GM12878 (cell line): ENCODE results near the gene FOXI1. TPM values are rescaled to one million over a fixed set of nuclear protein-coding genes. Genes with fewer than 3 reads are reported as not detected.

ENCODE experiments used
- ATAC-seq: fragments of 200-7000 bp; cut with Tn5 transposase; 3 replicates; pipeline ENCODE4 v1.9.1; 2020; ENCODE audit warnings: mild to moderate bottlenecking, moderate library complexity
- BruUV-seq: library from RNA; stranded (reverse); fragments of 400-500 nt; replicated peaks from 2 replicates; lab custom pipeline; 2021; lab: Mats Ljungman, UMichigan
- CTCF ChIA-PET: fragments of 300-600 bp; sonication (Branson Sonifier 250); formaldehyde crosslinking; extraction: SDS; loops from one replicate; lab custom pipeline; 2021; ENCODE audit warnings: inconsistent platforms; lab: Yijun Ruan, JAX
- POLR2A ChIA-PET: fragments of 350-600 bp; formaldehyde crosslinking; extraction: SDS; loops from one replicate; lab custom pipeline; 2021; ENCODE audit warnings: inconsistent platforms; lab: Charles Lee
- RAD21 ChIA-PET: fragments of 300-600 bp; sonication (Branson Sonifier 250); formaldehyde crosslinking; loops from one replicate; lab custom pipeline; 2023; ENCODE audit warnings: antibody characterized with exemption; ENCODE audit not compliant: unreplicated experiment; lab: Charles Lee
- SMC1A ChIA-PET: fragments of 300-600 bp; sonication (Branson Sonifier 250); formaldehyde crosslinking; loops from one replicate; lab custom pipeline; 2023; ENCODE audit not compliant: unreplicated experiment, uncharacterized antibody; lab: Charles Lee
- DNase-seq: peaks from one replicate; pipeline ENCODE4 v3.0.0-alpha.2; 2011; ENCODE audit warnings: low read depth, low spot score
- FAIRE-seq: peaks from 3 replicates; lab custom pipeline; 2011; peaks lifted over from hg19 to GRCh38; lab: Jason Lieb, UNC
- H2AFZ ChIP-seq: 2 replicates; pipeline ENCODE4 v1.6.0; 2011; ENCODE audit warnings: low read depth, low read length, control low read depth; ENCODE audit not compliant: control insufficient read depth
- H3K27ac ChIP-seq: 2 replicates; pipeline ENCODE4 v1.5.1; 2011; ENCODE audit warnings: control low read depth; ENCODE audit not compliant: control insufficient read depth, insufficient read depth
- H3K27me3 ChIP-seq, 2 experiments: replicated peaks in 1 of 2; 2 replicates each; pipeline versions ENCODE4 v1.6.0 to v1.6.1; 2011; ENCODE audit warnings: low read length in 1 of 2; ENCODE audit not compliant: control insufficient read depth in 2 of 2, insufficient read depth in 2 of 2
- H3K36me3 ChIP-seq, 2 experiments: 2 replicates each; pipeline ENCODE4 v1.5.1; 2011; ENCODE audit warnings: low read length in 1 of 2; ENCODE audit not compliant: control insufficient read depth in 2 of 2, insufficient read depth in 2 of 2
- H3K4me1 ChIP-seq: 2 replicates; pipeline ENCODE4 v1.6.1; 2011; ENCODE audit warnings: mild to moderate bottlenecking, low read length, moderate library complexity, mixed read lengths; ENCODE audit not compliant: control insufficient read depth, insufficient read depth
- H3K4me2 ChIP-seq: 2 replicates; pipeline ENCODE4 v1.6.0; 2011; ENCODE audit warnings: control low read depth; ENCODE audit not compliant: control insufficient read depth, insufficient read depth
- H3K4me3 ChIP-seq: fragments of 200-600 bp; sonication (generic); 2 replicates; pipeline ENCODE4 v1.5.1; 2016
- H3K79me2 ChIP-seq: 2 replicates; pipeline ENCODE4 v1.6.0; 2011; ENCODE audit warnings: low read length; ENCODE audit not compliant: control insufficient read depth, insufficient read depth
- H3K9ac ChIP-seq: 2 replicates; pipeline ENCODE4 v1.8.0; 2011; ENCODE audit warnings: low read length, control low read depth, mixed read lengths; ENCODE audit not compliant: control insufficient read depth, insufficient read depth
- H3K9me3 ChIP-seq: replicated peaks from 3 replicates; pipeline ENCODE4 v1.5.1; 2011; ENCODE audit warnings: mild to moderate bottlenecking, low read length; ENCODE audit not compliant: control insufficient read depth, insufficient read depth
- H4K20me1 ChIP-seq: 2 replicates; pipeline ENCODE4 v1.6.0; 2011; ENCODE audit not compliant: control insufficient read depth, insufficient read depth
- LARP7 ChIP-seq: fragments of 450-650 bp; IDR thresholded peaks from 2 replicates; pipeline ENCODE4 v1.6.1; 2017; ENCODE audit warnings: mild to moderate bottlenecking
- NR2C2 ChIP-seq: IDR thresholded peaks from 2 replicates; pipeline ENCODE4 v1.6.1; 2011; ENCODE audit warnings: borderline replicate concordance, low read depth; ENCODE audit not compliant: control insufficient read depth, insufficient read length
- TAF1 ChIP-seq: IDR thresholded peaks from 2 replicates; pipeline ENCODE4 v1.6.1; 2011; ENCODE audit warnings: mild to moderate bottlenecking, low read depth, low read length, borderline replicate concordance
- ZBED1 ChIP-seq: IDR thresholded peaks from 2 replicates; pipeline ENCODE4 v1.6.1; 2016; ENCODE audit warnings: borderline replicate concordance
- ZNF687 ChIP-seq: fragments of 450-650 bp; IDR thresholded peaks from 2 replicates; pipeline ENCODE4 v1.6.1; 2017; ENCODE audit warnings: mild to moderate bottlenecking, moderate library complexity
- WGBS: methylation state at CpG from one replicate; pipeline ENCODE4 v1.1.6; 2016; ENCODE audit warnings: low lambda C conversion rate; ENCODE audit not compliant: insufficient replicate concordance, insufficient coverage; ENCODE audit errors: missing lambda C conversion rate; 5-methylcytosine and 5-hydroxymethylcytosine counted together
- in situ Hi-C: fragments of 300-500 bp; cut with MboI; formaldehyde crosslinking; loops from 9 replicates; pipeline ENCODE4 v1.14.3; 2018; ENCODE audit warnings: mixed read lengths
- intact Hi-C: fragments of 100-400 bp; cut with micrococcal nuclease; formaldehyde crosslinking; loops from one replicate; pipeline ENCODE4 v1.14.2; 2022; ENCODE audit not compliant: unreplicated experiment
- polyA plus RNA-seq, 11 experiments: library from polyadenylated mRNA; depleted of rRNA in 4 of 11; unstranded in 6 of 11; stranded (reverse) in 5 of 11; fragments of >200 nt; fragmentation: Nextera tagmentation in 4 of 11; fragmentation: Illumina TruSeq in 1 of 11; extraction: Ambion mirVana in 4 of 11; extraction: Trizol in 1 of 11; gene quantifications; 1 replicate in 1 of 11; 2 replicates in 10 of 11; pipeline versions ENCODE4 v1.2.1 to v1.2.3, GENCODE V29; 2011 to 2016; ENCODE audit warnings: inconsistent platforms in 2 of 11, missing spikeins in 2 of 11, low read depth in 1 of 11
- total RNA-seq, 4 experiments: library from RNA; depleted of rRNA in 3 of 4; stranded (reverse); fragments of >200 nt in 3 of 4; fragmentation: Illumina TruSeq in 1 of 4; extraction: Trizol in 1 of 4; gene quantifications; 2 replicates each; pipeline versions ENCODE4 v1.2.1 to v1.2.3, GENCODE V29; 2013 to 2021

Gene FOXI1
- total and polyA plus RNA-seq, 10 of the 15 experiments (the other 5 are each of a cell fraction or from before 2014, with no cell fraction given), result not detected

DNA sequence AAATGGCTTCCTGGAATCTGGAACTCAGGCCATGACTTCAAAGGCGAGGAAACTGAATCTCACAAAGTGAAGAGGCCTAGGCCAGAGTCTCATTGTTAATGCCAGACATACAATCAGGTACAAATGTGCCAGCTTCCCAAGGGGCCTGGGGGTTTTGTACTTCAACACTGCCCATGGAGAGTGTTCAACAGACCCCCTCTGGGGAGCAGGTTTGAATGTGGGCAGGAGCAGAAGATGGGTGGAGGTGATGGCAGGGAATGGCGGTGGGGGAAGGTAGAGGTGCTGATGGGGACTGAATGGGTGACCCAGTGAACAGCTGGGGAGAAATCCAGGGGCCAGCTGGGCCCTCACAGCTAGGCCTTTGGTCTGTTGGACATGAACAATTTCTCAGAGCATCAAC, 12.0 kb downstream of the FOXI1 start:
- H3K79me2 ChIP-seq, result no peaks in the 10 kb centered on the region
- H2AFZ ChIP-seq, result no peak overlapping the region
- H3K4me1 ChIP-seq, result no peaks in the 10 kb centered on the region
- ChIA-PET POLR2A (no interaction called here), CTCF (interaction anchor here (0.6 to 1.2 kb wide), 2 partner anchors 66 to 333 kb away, joined by 3 to 4 read pairs; no protein-coding TSS in a partner anchor), RAD21 (no interaction called here), SMC1A (interaction anchor here (1.6 kb wide), 1 partner anchor 17 kb away, joined by 5 read pairs; no protein-coding TSS in a partner anchor)
- no peak overlapping the region for H3K9ac ChIP-seq
- no peak overlapping the region for H3K27ac ChIP-seq
- H3K36me3 ChIP-seq, result no peaks in the 10 kb centered on the region
- H4K20me1 ChIP-seq, result no peaks in the 10 kb centered on the region
- no peak overlapping the region for H3K4me3 ChIP-seq
- 8% methylated on average over 2 of the region's 2 CpGs for WGBS
- TF ChIP-seq ZBED1 (no peak), LARP7 (no peak), ZNF687 (no peak), TAF1 (no peak), NR2C2 (no peak)
- H3K4me2 ChIP-seq, result no peak overlapping the region
- DNase-seq, result no peak
- no TSS peak for BruUV-seq
- intact Hi-C loops, result no loop called here
- FAIRE-seq, result no peak
- no peaks in the 10 kb centered on the region for H3K9me3 ChIP-seq
- in situ Hi-C loops, result no loop called here
- no peak for ATAC-seq
- H3K27me3 ChIP-seq, result peaks cover 0 to 6% of the 10 kb centered on the region in 2 experiments; a peak in 3 of 4 replicates
